CD8-positive, alpha-beta memory T cell (primary cell): ENCODE measurements around the gene AFP. TPM values are rescaled to one million over a fixed set of nuclear protein-coding genes. Genes with fewer than 3 reads are reported as not detected.

Source experiments
- CTCF ChIA-PET: fragments of 350-600 bp; sonication (Branson Sonifier 250); formaldehyde crosslinking; loops from one replicate; lab custom pipeline; 2021; ENCODE audit warnings: antibody characterized with exemption; lab: Charles Lee
- POLR2A ChIA-PET: fragments of 350-600 bp; sonication (Branson Sonifier 250); formaldehyde crosslinking; loops from one replicate; lab custom pipeline; 2021; ENCODE audit warnings: antibody characterized with exemption; lab: Charles Lee
- DNase-seq, 5 donors: peaks; one replicate each; pipeline versions ENCODE4 v3.0.0 to v3.0.0-alpha.2; 2020 to 2022; ENCODE audit warnings: mixed read lengths in 1 of 5
- H3K27ac ChIP-seq: one replicate; pipeline ENCODE4 v1.7.0; 2013; ENCODE audit warnings: low read depth, mild to moderate bottlenecking, low read length, moderate library complexity
- H3K27me3 ChIP-seq: 2 replicates; pipeline ENCODE4 v1.7.0; 2013; ENCODE audit warnings: low read length, mild to moderate bottlenecking; ENCODE audit not compliant: insufficient read depth, poor library complexity, severe bottlenecking
- H3K36me3 ChIP-seq: 2 replicates; pipeline ENCODE4 v1.7.0; 2013; ENCODE audit warnings: mild to moderate bottlenecking, low read length, moderate library complexity; ENCODE audit not compliant: insufficient read depth
- H3K4me1 ChIP-seq: 2 replicates; pipeline ENCODE4 v1.7.0; 2013; ENCODE audit warnings: mild to moderate bottlenecking, low read length, moderate library complexity; ENCODE audit not compliant: insufficient read depth
- H3K4me3 ChIP-seq: 2 replicates; pipeline ENCODE4 v1.7.0; 2013; ENCODE audit warnings: mild to moderate bottlenecking, low read length
- H3K9me3 ChIP-seq: 2 replicates; pipeline ENCODE4 v1.7.0; 2013; ENCODE audit warnings: mild to moderate bottlenecking, low read length
- H3K27ac Mint-ChIP-seq, 8 donors: one replicate each; pipeline ENCODE4 v1.8.0; 2020 to 2021; ENCODE audit warnings: mixed read lengths in 8 of 8, mild to moderate bottlenecking in 6 of 8, inconsistent platforms in 3 of 8, moderate library complexity in 3 of 8
- H3K27me3 Mint-ChIP-seq, 2 donors: one replicate each; pipeline ENCODE4 v1.8.0; 2020 to 2021; ENCODE audit warnings: mixed read lengths in 2 of 2, mild to moderate bottlenecking in 1 of 2, moderate library complexity in 1 of 2
- H3K36me3 Mint-ChIP-seq, 3 donors: one replicate each; pipeline ENCODE4 v1.8.0; 2020 to 2021; ENCODE audit warnings: mixed read lengths in 3 of 3, inconsistent platforms in 1 of 3, mild to moderate bottlenecking in 1 of 3
- H3K4me1 Mint-ChIP-seq, 3 donors: one replicate each; pipeline ENCODE4 v1.8.0; 2020 to 2021; ENCODE audit warnings: mixed read lengths in 3 of 3, inconsistent platforms in 1 of 3, mild to moderate bottlenecking in 1 of 3
- H3K4me3 Mint-ChIP-seq, 7 donors: one replicate each; pipeline ENCODE4 v1.8.0; 2020 to 2021; ENCODE audit warnings: mixed read lengths in 7 of 7, mild to moderate bottlenecking in 6 of 7, moderate library complexity in 4 of 7, inconsistent platforms in 2 of 7
- H3K9me3 Mint-ChIP-seq, 5 donors: one replicate each; pipeline ENCODE4 v1.8.0; 2020 to 2022; ENCODE audit warnings: mixed read lengths in 5 of 5, mild to moderate bottlenecking in 3 of 5, moderate library complexity in 2 of 5, inconsistent platforms in 1 of 5
- polyA plus RNA-seq: library from polyadenylated mRNA; unstranded; fragments of 300-500 nt; fragmentation: Illumina TruSeq; gene quantifications from one replicate; pipeline ENCODE4 v1.2.3, GENCODE V29; 2021
- total RNA-seq, 2 experiments: library from RNA; stranded (reverse); gene quantifications; one replicate each; pipeline ENCODE4 v1.2.3, GENCODE V29; 2021

Gene AFP
- total and polyA plus RNA-seq, 3 experiments from 2014 or later: not detected

- no peaks in the 10 kb centered on the region for H3K36me3 Mint-ChIP-seq
Measured at GRCh38 chr4:73429118-73429517, 6.9 kb upstream of the AFP start.

GRCh38 chr4:73429826-73430587 is 6.0 kb upstream of the AFP start:
- no peaks in the 10 kb centered on the region for H3K4me1 Mint-ChIP-seq
- no peaks in the 10 kb centered on the region for H3K36me3 Mint-ChIP-seq
- CTCF ChIA-PET: no interaction called here

More at GRCh38 chr4:73429118-73429517, 6.9 kb upstream of the AFP start:
- no peak overlapping the region for H3K27ac Mint-ChIP-seq
- DNase-seq: no peak
- H3K4me1 ChIP-seq: no peaks in the 10 kb centered on the region
- POLR2A ChIA-PET: no interaction called here
- CTCF ChIA-PET: no interaction called here
- H3K9me3 Mint-ChIP-seq: no peaks in the 10 kb centered on the region
- no peak overlapping the region for H3K4me3 Mint-ChIP-seq
- H3K27me3 ChIP-seq: no peaks in the 10 kb centered on the region
- peaks cover 0 to 4% of the 10 kb centered on the region in 2 donors for H3K27me3 Mint-ChIP-seq
- no peak overlapping the region for H3K4me3 ChIP-seq
- no peaks in the 10 kb centered on the region for H3K4me1 Mint-ChIP-seq
- no peak overlapping the region for H3K27ac ChIP-seq
- H3K9me3 ChIP-seq: no peaks in the 10 kb centered on the region
- H3K36me3 ChIP-seq: no peaks in the 10 kb centered on the region

GRCh38 chr4:73431813-73432168 is 4.2 kb upstream of the AFP start:
- no peak overlapping the region for H3K27ac Mint-ChIP-seq
- no peak overlapping the region for H3K4me3 Mint-ChIP-seq
- DNase-seq: no peak
- no peaks in the 10 kb centered on the region for H3K36me3 ChIP-seq
- no peaks in the 10 kb centered on the region for H3K9me3 ChIP-seq
- peaks cover 0 to 4% of the 10 kb centered on the region in 2 donors for H3K27me3 Mint-ChIP-seq
- H3K9me3 Mint-ChIP-seq: no peaks in the 10 kb centered on the region
- no peaks in the 10 kb centered on the region for H3K4me1 ChIP-seq
- H3K4me3 ChIP-seq: no peak overlapping the region
- H3K27ac ChIP-seq: no peak overlapping the region
- POLR2A ChIA-PET: no interaction called here
- no peaks in the 10 kb centered on the region for H3K27me3 ChIP-seq
- CTCF ChIA-PET: interaction anchor here (1.2 kb wide), 1 partner anchor 14 kb away, joined by 3 read pairs; no protein-coding TSS in a partner anchor
- H3K36me3 Mint-ChIP-seq: no peaks in the 10 kb centered on the region
- H3K4me1 Mint-ChIP-seq: no peaks in the 10 kb centered on the region

More at GRCh38 chr4:73429826-73430587, 6.0 kb upstream of the AFP start:
- POLR2A ChIA-PET: no interaction called here
- Mint-ChIP-seq H3K27me3 (peaks cover 0 to 4% of the 10 kb centered on the region in 2 donors), H3K27ac (no peak overlapping the region), H3K4me3 (no peak overlapping the region), H3K9me3 (no peaks in the 10 kb centered on the region)
- Histone ChIP-seq H3K4me1 (no peaks in the 10 kb centered on the region), H3K36me3 (no peaks in the 10 kb centered on the region), H3K4me3 (no peak overlapping the region), H3K27me3 (no peaks in the 10 kb centered on the region), H3K9me3 (no peaks in the 10 kb centered on the region), H3K27ac (no peak overlapping the region)
- no peak for DNase-seq

- H3K4me1 ChIP-seq: no peaks in the 10 kb centered on the region
- CTCF ChIA-PET: interaction anchor here (1.2 kb wide), 1 partner anchor 14 kb away, joined by 3 read pairs; no protein-coding TSS in a partner anchor
- no peaks in the 10 kb centered on the region for H3K27me3 ChIP-seq
- Mint-ChIP-seq H3K27me3 (peaks cover 0 to 4% of the 10 kb centered on the region in 2 donors), H3K27ac (no peak overlapping the region), H3K4me1 (no peaks in the 10 kb centered on the region), H3K9me3 (no peaks in the 10 kb centered on the region), H3K4me3 (no peak overlapping the region), H3K36me3 (no peaks in the 10 kb centered on the region)
- no peak overlapping the region for H3K27ac ChIP-seq
- no peak for DNase-seq
- no peak overlapping the region for H3K4me3 ChIP-seq
- H3K9me3 ChIP-seq: no peaks in the 10 kb centered on the region
- no peaks in the 10 kb centered on the region for H3K36me3 ChIP-seq
- POLR2A ChIA-PET: no interaction called here
Measured at GRCh38 chr4:73432169-73433000, 3.6 kb upstream of the AFP start.

GRCh38 chr4:73433140-73433539 is 2.9 kb upstream of the AFP start:
- DNase-seq: no peak
- H3K36me3 ChIP-seq: no peaks in the 10 kb centered on the region
- Mint-ChIP-seq H3K27ac (no peak overlapping the region), H3K4me1 (no peaks in the 10 kb centered on the region), H3K36me3 (no peaks in the 10 kb centered on the region), H3K27me3 (peaks cover 0 to 4% of the 10 kb centered on the region in 2 donors), H3K4me3 (no peak overlapping the region), H3K9me3 (no peaks in the 10 kb centered on the region)
- H3K4me1 ChIP-seq: no peaks in the 10 kb centered on the region
- H3K4me3 ChIP-seq: no peak overlapping the region
- ChIA-PET POLR2A (no interaction called here), CTCF (no interaction called here)
- H3K27me3 ChIP-seq: no peaks in the 10 kb centered on the region
- no peaks in the 10 kb centered on the region for H3K9me3 ChIP-seq
- H3K27ac ChIP-seq: no peak overlapping the region

- POLR2A ChIA-PET: no interaction called here
- Mint-ChIP-seq H3K36me3 (no peaks in the 10 kb centered on the region), H3K27me3 (peaks cover 0 to 4% of the 10 kb centered on the region in 2 donors), H3K27ac (no peak overlapping the region), H3K4me1 (no peaks in the 10 kb centered on the region), H3K9me3 (no peaks in the 10 kb centered on the region), H3K4me3 (no peak overlapping the region)
- H3K27ac ChIP-seq: no peak overlapping the region
- no peaks in the 10 kb centered on the region for H3K27me3 ChIP-seq
- H3K4me1 ChIP-seq: no peaks in the 10 kb centered on the region
- no peak for DNase-seq
- no peak overlapping the region for H3K4me3 ChIP-seq
- CTCF ChIA-PET: no interaction called here
- no peaks in the 10 kb centered on the region for H3K9me3 ChIP-seq
- H3K36me3 ChIP-seq: no peaks in the 10 kb centered on the region
Measured at GRCh38 chr4:73434311-73434710, 1.7 kb upstream of the AFP start.

- no peak overlapping the region for H3K27ac Mint-ChIP-seq
- no peaks in the 10 kb centered on the region for H3K27me3 ChIP-seq
- no peaks in the 10 kb centered on the region for H3K9me3 ChIP-seq
- no peak for DNase-seq
- no peak overlapping the region for H3K4me3 Mint-ChIP-seq
- peaks cover 0 to 3% (median 0%) of the 10 kb centered on the region in 5 donors for H3K9me3 Mint-ChIP-seq
- H3K36me3 ChIP-seq: no peaks in the 10 kb centered on the region
- no peak overlapping the region for H3K4me3 ChIP-seq
- H3K27ac ChIP-seq: no peak overlapping the region
- ChIA-PET CTCF (no interaction called here), POLR2A (no interaction called here)
- H3K36me3 Mint-ChIP-seq: no peaks in the 10 kb centered on the region
- H3K27me3 Mint-ChIP-seq: peaks cover 4 to 5% of the 10 kb centered on the region in 2 donors
- no peaks in the 10 kb centered on the region for H3K4me1 Mint-ChIP-seq
- H3K4me1 ChIP-seq: no peaks in the 10 kb centered on the region
Measured at GRCh38 chr4:73436674-73437557, 895 bp downstream of the AFP start.
